HepG2 (cell line): Measurements from ENCODE around the gene TTLL11. TPM values are rescaled to one million over a fixed set of nuclear protein-coding genes. Genes with fewer than 3 reads are reported as not detected.

Experiments
- ATAC-seq: fragments of 200-7000 bp; cut with Tn5 transposase; 3 replicates; pipeline ENCODE4 v1.9.1; 2020; ENCODE audit warnings: mild to moderate bottlenecking, moderate library complexity
- BruUV-seq: library from RNA; stranded (reverse); fragments of 400-500 nt; replicated peaks from 2 replicates; lab custom pipeline; 2021; lab: Mats Ljungman, UMichigan
- CTCF ChIA-PET: fragments of 300-600 bp; formaldehyde crosslinking; extraction: SDS; loops from one replicate; lab custom pipeline; 2021; ENCODE audit warnings: low total read pairs, inconsistent platforms, low intra/inter-chr PET ratio; lab: Yijun Ruan, JAX
- POLR2A ChIA-PET: fragments of 350-600 bp; sonication (Branson Sonifier 250); formaldehyde crosslinking; loops from one replicate; lab custom pipeline; 2020; ENCODE audit warnings: antibody characterized with exemption, inconsistent platforms; lab: Yijun Ruan, JAX
- DNase-seq: peaks from one replicate; pipeline ENCODE4 v3.0.0-alpha.2; 2015; ENCODE audit warnings: low spot score
- FAIRE-seq: peaks from 3 replicates; lab custom pipeline; 2011; peaks lifted over from hg19 to GRCh38; lab: Jason Lieb, UNC
- H2AFZ ChIP-seq: one replicate; pipeline ENCODE4 v1.6.1; 2011; ENCODE audit warnings: low read length, inconsistent platforms
- H3K27ac ChIP-seq: fragments of 300-600 bp; 3 replicates; pipeline ENCODE4 v1.8.0; 2011; ENCODE audit warnings: mixed run types, mild to moderate bottlenecking, mixed read lengths, low read length, inconsistent platforms; ENCODE audit not compliant: insufficient read depth; ENCODE audit errors: extremely low read length
- H3K27me3 ChIP-seq, 2 experiments: fragments of 200-600 bp in 1 of 2; 2 replicates in 1 of 2; 3 replicates in 1 of 2; pipeline versions ENCODE4 v1.6.0 to v1.8.0; 2011; ENCODE audit warnings: low read length in 2 of 2, mild to moderate bottlenecking in 2 of 2, moderate library complexity in 2 of 2, inconsistent platforms in 1 of 2; ENCODE audit not compliant: insufficient read depth in 2 of 2, control insufficient read depth in 1 of 2
- H3K36me3 ChIP-seq, 2 experiments: fragments of 200-600 bp in 1 of 2; replicated peaks in 1 of 2; 2 replicates in 1 of 2; 3 replicates in 1 of 2; pipeline versions ENCODE4 v1.5.1 to v1.8.0; 2011; ENCODE audit warnings: low read length in 2 of 2, inconsistent platforms in 1 of 2; ENCODE audit not compliant: insufficient read depth in 2 of 2, control insufficient read depth in 1 of 2
- H3K4me1 ChIP-seq: 2 replicates; pipeline ENCODE4 v1.5.1; 2012; ENCODE audit warnings: low read length, inconsistent platforms; ENCODE audit not compliant: insufficient read depth
- H3K4me2 ChIP-seq: 2 replicates; pipeline ENCODE4 v1.6.0; 2011; ENCODE audit warnings: low read depth, low read length, inconsistent platforms
- H3K4me3 ChIP-seq, 3 experiments: fragments of 200-600 bp in 1 of 3; sonication (generic), shearing (Covaris generic) in 1 of 3; replicated peaks in 1 of 3; 2 replicates each; pipeline ENCODE4 v1.5.1; 2011 to 2016; ENCODE audit warnings: low read length in 3 of 3, inconsistent platforms in 2 of 3, low read depth in 2 of 3, mild to moderate bottlenecking in 2 of 3, control low read depth in 1 of 3, mixed read lengths in 1 of 3; ENCODE audit not compliant: insufficient read depth in 1 of 3
- H3K79me2 ChIP-seq: one replicate; pipeline ENCODE4 v1.6.1; 2011; ENCODE audit warnings: low read length, inconsistent platforms; ENCODE audit not compliant: insufficient read depth
- H3K9ac ChIP-seq: 2 replicates; pipeline ENCODE4 v1.6.0; 2011; ENCODE audit warnings: mild to moderate bottlenecking, low read depth, low read length, inconsistent platforms; ENCODE audit not compliant: insufficient read depth
- H3K9me3 ChIP-seq: 2 replicates; pipeline ENCODE4 v1.5.1; 2012; ENCODE audit warnings: mild to moderate bottlenecking, low read length
- H4K20me1 ChIP-seq: 2 replicates; pipeline ENCODE4 v1.6.0; 2011; ENCODE audit warnings: inconsistent platforms, mild to moderate bottlenecking, low read length, moderate library complexity; ENCODE audit not compliant: insufficient read depth
- GFI1 ChIP-seq: sonication (generic); formaldehyde crosslinking; IDR thresholded peaks from 2 replicates; pipeline ENCODE4 v1.5.0; 2020; ENCODE audit warnings: missing genetic modification reagents, mild to moderate bottlenecking, borderline replicate concordance
- HNRNPUL1 ChIP-seq: fragments of 200-400 bp; formaldehyde crosslinking; IDR thresholded peaks from 2 replicates; pipeline ENCODE4 v1.6.1; 2017; ENCODE audit warnings: low read depth, mild to moderate bottlenecking, low read length, moderate library complexity
- KLF15 ChIP-seq: sonication (generic); formaldehyde crosslinking; IDR thresholded peaks from 2 replicates; pipeline ENCODE4 v1.8.1; 2023; ENCODE audit warnings: borderline replicate concordance, mild to moderate bottlenecking, inconsistent platforms, missing genetic modification reagents, mixed read lengths
- MXD3 ChIP-seq: IDR thresholded peaks from 2 replicates; pipeline ENCODE4 v1.6.1; 2016; ENCODE audit warnings: mild to moderate bottlenecking, missing biosample characterization, missing genetic modification reagents
- PHF8 ChIP-seq: sonication (generic); formaldehyde crosslinking; IDR thresholded peaks from 2 replicates; pipeline ENCODE4 v1.5.0; 2020; ENCODE audit warnings: missing genetic modification reagents
- RELA ChIP-seq: sonication (generic); formaldehyde crosslinking; IDR thresholded peaks from 2 replicates; pipeline ENCODE4 v1.4.0; 2020; ENCODE audit warnings: missing genetic modification reagents
- SRSF9 ChIP-seq: fragments of 200-400 bp; formaldehyde crosslinking; IDR thresholded peaks from 2 replicates; pipeline ENCODE4 v1.6.1; 2018; ENCODE audit warnings: borderline replicate concordance, mild to moderate bottlenecking, low read depth, low read length; ENCODE audit not compliant: insufficient read depth, poor library complexity, severe bottlenecking
- STAG1 ChIP-seq: sonication (generic); formaldehyde crosslinking; IDR thresholded peaks from 2 replicates; pipeline ENCODE4 v1.4.0; 2020; ENCODE audit warnings: missing genetic modification reagents
- TOE1 ChIP-seq: sonication (generic); formaldehyde crosslinking; IDR thresholded peaks from 2 replicates; pipeline ENCODE4 v1.4.0; 2020; ENCODE audit warnings: mild to moderate bottlenecking, missing genetic modification reagents
- ZFP36L1 ChIP-seq: sonication (generic); formaldehyde crosslinking; IDR thresholded peaks from 2 replicates; pipeline ENCODE4 v1.8.0; 2022; ENCODE audit warnings: mild to moderate bottlenecking, missing genetic modification reagents, moderate library complexity
- ZFP91 ChIP-seq: sonication (generic); formaldehyde crosslinking; IDR thresholded peaks from 2 replicates; pipeline ENCODE4 v1.9.0; 2022; ENCODE audit warnings: missing genetic modification reagents, mild to moderate bottlenecking, borderline replicate concordance
- ZNF557 ChIP-seq: sonication (generic); formaldehyde crosslinking; IDR thresholded peaks from 2 replicates; pipeline ENCODE4 v1.4.0; 2020; ENCODE audit warnings: missing genetic modification reagents
- ZSCAN29 ChIP-seq: sonication (generic); formaldehyde crosslinking; conservative IDR thresholded peaks from 2 replicates; pipeline ENCODE4 v1.4.0; 2020; ENCODE audit warnings: mild to moderate bottlenecking, missing genetic modification reagents
- WGBS: methylation state at CpG from one replicate; pipeline ENCODE4 v1.1.6; 2017; ENCODE audit warnings: low lambda C conversion rate; 5-methylcytosine and 5-hydroxymethylcytosine counted together
- in situ Hi-C: cut with HindIII; loops from 2 replicates; pipeline ENCODE4 v1.10.0; 2017; ENCODE audit warnings: low pct_unique_long_range_greater_than_20kb; ENCODE audit not compliant: extremely low pct_ligation_motif_present
- intact Hi-C: fragments of 100-400 bp; cut with micrococcal nuclease; formaldehyde crosslinking; loops from one replicate; pipeline ENCODE4 v1.10.0; 2022; ENCODE audit not compliant: unreplicated experiment
- polyA plus RNA-seq, 8 experiments: library from polyadenylated mRNA; depleted of rRNA in 3 of 8; stranded (reverse) in 7 of 8; unstranded in 1 of 8; fragments of >200 nt; fragmentation: Illumina TruSeq in 4 of 8; extraction: Trizol in 4 of 8; gene quantifications; 2 replicates each; pipeline versions ENCODE4 v1.2.1 to v1.2.3, GENCODE V29; 2011 to 2016; ENCODE audit warnings: low read depth in 4 of 8, missing spikeins in 1 of 8, mixed read lengths in 1 of 8; ENCODE audit not compliant: insufficient read depth in 1 of 8
- total RNA-seq, 5 experiments: library from RNA; depleted of rRNA; stranded (reverse); fragments of >200 nt; fragmentation: Illumina TruSeq; extraction: Trizol; gene quantifications; 2 replicates each; pipeline ENCODE4 v1.2.3, GENCODE V29; 2016; ENCODE audit warnings: low read depth in 1 of 5
- TF ChIP-seq, protein P1 (sequence below): sonication (generic); formaldehyde crosslinking; conservative IDR thresholded peaks from 2 replicates; pipeline ENCODE4 v1.8.1; 2023; ENCODE audit warnings: missing genetic modification reagents
- TF ChIP-seq, protein P2 (sequence below): IDR thresholded peaks from 2 replicates; pipeline ENCODE4 v1.6.1; 2016; ENCODE audit warnings: missing biosample characterization, missing genetic modification reagents, low read depth

TTLL11 gene
- total and polyA plus RNA-seq, 2 of the 13 experiments (the other 11 are each of a cell fraction or from before 2014, with no cell fraction given) = 4.5 to 5.2 TPM

- TF ChIP-seq, protein P1, sequence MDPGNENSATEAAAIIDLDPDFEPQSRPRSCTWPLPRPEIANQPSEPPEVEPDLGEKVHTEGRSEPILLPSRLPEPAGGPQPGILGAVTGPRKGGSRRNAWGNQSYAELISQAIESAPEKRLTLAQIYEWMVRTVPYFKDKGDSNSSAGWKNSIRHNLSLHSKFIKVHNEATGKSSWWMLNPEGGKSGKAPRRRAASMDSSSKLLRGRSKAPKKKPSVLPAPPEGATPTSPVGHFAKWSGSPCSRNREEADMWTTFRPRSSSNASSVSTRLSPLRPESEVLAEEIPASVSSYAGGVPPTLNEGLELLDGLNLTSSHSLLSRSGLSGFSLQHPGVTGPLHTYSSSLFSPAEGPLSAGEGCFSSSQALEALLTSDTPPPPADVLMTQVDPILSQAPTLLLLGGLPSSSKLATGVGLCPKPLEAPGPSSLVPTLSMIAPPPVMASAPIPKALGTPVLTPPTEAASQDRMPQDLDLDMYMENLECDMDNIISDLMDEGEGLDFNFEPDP (CRISPR knock-in tag) = no peak
- peak; percentile 53 for TF ChIP-seq STAG1 (CRISPR knock-in tag)
Measured at GRCh38 chr9:122005597-122005996, 87.5 kb downstream of the TTLL11 start (continued).

- H3K4me2 ChIP-seq = no peak overlapping the region
- no peak overlapping the region for H2AFZ ChIP-seq
- no peaks in the 10 kb centered on the region for H3K9me3 ChIP-seq
- no TSS peak for BruUV-seq
- H3K4me1 ChIP-seq = peaks cover 22% of the 10 kb centered on the region
- CTCF ChIA-PET = no interaction called here
- no peaks in the 10 kb centered on the region for H3K27me3 ChIP-seq
- DNase-seq (no peak), ATAC-seq (no peak), FAIRE-seq (no peak)
- POLR2A ChIA-PET = no interaction called here
- H3K36me3 ChIP-seq = no peaks in the 10 kb centered on the region
- in situ Hi-C loops = no loop called here
- WGBS = 74% methylated on average over 6 of the region's 6 CpGs
- TF ChIP-seq GFI1 (CRISPR knock-in tag) (no peak), PHF8 (no peak), RELA (no peak), ZSCAN29 (CRISPR knock-in tag) (no peak), KLF15 (CRISPR knock-in tag) (no peak), ZFP36L1 (CRISPR knock-in tag) (no peak), ZNF557 (CRISPR knock-in tag) (no peak), ZFP91 (CRISPR knock-in tag) (no peak), SRSF9 (no peak), MXD3 (CRISPR knock-in tag) (no peak), TOE1 (CRISPR knock-in tag) (no peak), HNRNPUL1 (no peak)
- TF ChIP-seq, protein P2, sequence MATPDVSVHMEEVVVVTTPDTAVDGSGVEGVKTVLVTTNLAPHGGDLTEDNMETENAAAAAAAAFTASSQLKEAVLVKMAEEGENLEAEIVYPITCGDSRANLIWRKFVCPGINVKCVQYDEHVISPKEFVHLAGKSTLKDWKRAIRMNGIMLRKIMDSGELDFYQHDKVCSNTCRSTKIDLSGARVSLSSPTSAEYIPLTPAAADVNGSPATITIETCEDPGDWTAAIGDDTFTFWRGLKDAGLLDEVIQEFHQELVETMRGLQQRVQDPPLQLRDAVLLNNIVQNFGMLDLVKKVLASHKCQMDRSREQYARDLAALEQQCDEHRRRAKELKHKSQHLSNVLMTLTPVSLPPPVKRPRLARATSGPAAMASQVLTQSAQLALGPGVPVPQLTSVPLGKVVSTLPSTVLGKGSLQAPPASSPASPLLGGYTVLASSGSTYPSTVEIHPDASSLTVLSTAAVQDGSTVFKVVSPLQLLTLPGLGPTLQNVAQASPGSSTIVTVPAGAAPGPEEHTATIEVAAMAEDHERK = no peak
- H3K27ac ChIP-seq = no peak overlapping the region
- H3K79me2 ChIP-seq = no peaks in the 10 kb centered on the region
- no peak overlapping the region for H3K9ac ChIP-seq
- no peak overlapping the region for H3K4me3 ChIP-seq
- no peaks in the 10 kb centered on the region for H4K20me1 ChIP-seq
- intact Hi-C loops = no loop called here
Measured at GRCh38 chr9:122004589-122004988, 88.5 kb downstream of the TTLL11 start.
